ENCODE results near the gene TMEM170B.

The TMEM170B gene

GRCh38 chr6:11537229-11538051 lies at the start of gene TMEM170B:
TMEM170B (plus strand) TSS chr6:11537749; CDS start chr6:11538278, 529 bp downstream.
- DNase-seq: peak; percentile 79 to 83

GRCh38 chr6:11490996-11491395 lies 46.6 kb upstream of the TMEM170B start:
- DNase-seq: no peak

GRCh38 chr6:11491596-11492463 lies 45.7 kb upstream of the TMEM170B start:
- DNase-seq: no peak

GRCh38 chr6:11492464-11493290 lies 44.9 kb upstream of the TMEM170B start:
- DNase-seq: no peak

GRCh38 chr6:11493974-11494373 lies 43.6 kb upstream of the TMEM170B start:
- no peak for DNase-seq

- DNase-seq: peak in 1 of 2 donors; percentile 2
Measured at GRCh38 chr6:11494786-11495564, 42.6 kb upstream of the TMEM170B start.

GRCh38 chr6:11495565-11496145 lies 41.9 kb upstream of the TMEM170B start:
- DNase-seq: no peak

- peak in 1 of 2 donors; percentile 74 for DNase-seq
Measured at GRCh38 chr6:11496152-11497060, 41.1 kb upstream of the TMEM170B start.

- DNase-seq: no peak
Measured at GRCh38 chr6:11497107-11497506, 40.4 kb upstream of the TMEM170B start.

GRCh38 chr6:11497881-11498280 lies 39.7 kb upstream of the TMEM170B start:
- DNase-seq: no peak

- no peak for DNase-seq
Measured at GRCh38 chr6:11500008-11500407, 37.5 kb upstream of the TMEM170B start.

GRCh38 chr6:11509471-11509870 lies 28.1 kb upstream of the TMEM170B start:
- DNase-seq: no peak

- DNase-seq: no peak
Measured at GRCh38 chr6:11514672-11515071, 22.9 kb upstream of the TMEM170B start.

GRCh38 chr6:11515763-11516162 lies 21.8 kb upstream of the TMEM170B start:
- DNase-seq: no peak

GRCh38 chr6:11522812-11523605 lies 14.5 kb upstream of the TMEM170B start:
- no peak for DNase-seq

GRCh38 chr6:11525468-11526155 lies 11.9 kb upstream of the TMEM170B start:
- peak in 1 of 2 donors; percentile 7 for DNase-seq

GRCh38 chr6:11526156-11526505 lies 11.4 kb upstream of the TMEM170B start:
- DNase-seq: no peak

- no peak for DNase-seq
Measured at GRCh38 chr6:11527274-11527870, 10.2 kb upstream of the TMEM170B start.

GRCh38 chr6:11528996-11529395 lies 8.6 kb upstream of the TMEM170B start:
- no peak for DNase-seq
